GM21576 (cell line): ENCODE data around the gene FBXO10.
"Not testable (repeated sequence)": the region's sequence is repeated elsewhere in the genome, so short reads cannot be mapped to it uniquely, and the experiment has no call there.

Experiments
- ATAC-seq: cut with Tn5 transposase; IDR thresholded peaks from one replicate; pipeline ENCODE4 v1.9.1; 2021; ENCODE audit warnings: mild to moderate bottlenecking, moderate library complexity; ENCODE audit not compliant: unreplicated experiment

Gene FBXO10

DNA sequence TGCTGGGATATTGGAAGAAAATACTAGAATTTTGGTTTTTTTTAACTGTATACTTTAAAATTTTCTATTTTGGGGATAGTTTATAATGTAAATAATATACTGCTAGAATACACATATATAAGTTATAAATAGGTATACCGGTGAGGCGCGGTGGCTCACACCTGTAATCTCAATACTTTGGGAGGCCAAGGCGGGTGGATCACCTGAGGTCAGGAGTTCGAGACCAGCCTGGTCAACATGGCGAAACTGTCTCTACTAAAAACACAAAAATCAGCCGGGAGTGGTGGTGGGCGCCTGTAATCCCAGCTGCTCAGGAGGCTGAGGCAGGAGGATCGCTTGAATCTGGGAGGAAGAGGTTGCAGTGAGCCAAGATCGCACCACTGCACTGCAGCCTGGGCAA lies 61.8 kb downstream of the FBXO10 start:
- not testable (repeated sequence) for ATAC-seq

DNA sequence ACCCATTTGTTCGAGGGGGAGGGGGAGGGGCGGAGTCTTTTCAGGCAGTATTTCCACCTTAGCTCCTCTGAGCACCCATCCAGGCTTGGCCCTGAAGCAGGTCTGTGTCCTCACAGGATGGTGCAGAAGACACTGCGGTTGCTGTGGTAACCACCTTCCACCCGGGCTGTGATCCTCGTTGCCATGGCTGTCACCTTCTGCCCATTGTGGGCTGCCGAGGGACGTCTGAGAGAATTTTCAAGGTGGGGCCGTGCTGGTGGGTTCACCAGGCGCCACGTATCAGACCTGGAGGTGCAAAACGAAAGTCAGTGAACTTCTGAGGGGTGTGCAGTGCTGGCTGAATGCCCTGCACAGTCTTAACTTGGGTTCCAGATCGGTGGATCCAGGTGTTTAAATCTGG lies 63.7 kb downstream of the FBXO10 start:
- ATAC-seq = no peak

DNA sequence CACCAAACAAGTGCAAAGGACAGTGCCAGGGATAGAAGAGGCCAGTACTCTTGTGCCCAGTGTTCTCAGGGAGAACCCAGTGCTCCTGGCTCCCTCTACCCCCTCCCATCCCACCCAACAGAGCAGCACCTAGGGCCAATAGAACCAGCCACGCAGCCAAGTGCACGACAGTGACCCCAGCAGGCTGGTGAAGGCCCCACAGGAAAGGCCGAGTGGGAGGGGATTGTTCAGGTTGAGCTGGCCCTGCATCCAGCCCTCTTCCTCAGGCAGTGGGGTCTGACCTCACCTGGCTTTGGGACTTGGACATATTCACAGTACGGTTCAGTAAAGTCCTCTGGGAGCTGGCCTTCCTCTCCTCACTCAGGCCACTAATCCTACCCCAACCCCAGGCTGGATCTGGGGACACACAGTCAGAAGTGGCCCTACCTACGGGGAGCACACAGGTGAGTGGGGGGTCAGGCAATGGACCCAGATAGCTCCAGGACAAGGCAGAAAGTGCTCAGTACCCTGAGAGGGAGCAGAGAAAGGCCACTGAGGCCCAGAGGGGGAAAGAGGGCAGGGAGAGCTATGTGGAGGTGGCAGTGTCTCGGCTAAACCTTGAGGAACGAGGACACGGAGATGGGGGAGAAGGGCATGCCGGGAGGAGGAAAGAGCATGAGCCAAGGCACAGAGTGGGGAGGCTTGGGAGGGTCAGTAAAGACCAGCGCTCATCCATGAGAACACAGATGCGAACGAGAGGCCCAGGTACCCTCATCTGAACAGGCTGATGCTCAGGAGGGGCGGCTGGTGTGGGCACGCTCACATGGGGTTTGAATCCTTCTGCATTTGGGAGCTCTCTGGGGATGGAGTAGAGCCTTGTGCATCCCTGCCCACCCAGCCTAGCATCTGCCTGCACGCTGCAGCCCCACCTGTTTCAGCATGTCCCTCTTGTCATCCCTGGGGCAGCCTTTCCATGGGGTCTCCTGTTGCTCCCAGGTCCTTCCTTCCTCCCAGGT lies 64.9 kb downstream of the FBXO10 start:
- no peak for ATAC-seq

DNA sequence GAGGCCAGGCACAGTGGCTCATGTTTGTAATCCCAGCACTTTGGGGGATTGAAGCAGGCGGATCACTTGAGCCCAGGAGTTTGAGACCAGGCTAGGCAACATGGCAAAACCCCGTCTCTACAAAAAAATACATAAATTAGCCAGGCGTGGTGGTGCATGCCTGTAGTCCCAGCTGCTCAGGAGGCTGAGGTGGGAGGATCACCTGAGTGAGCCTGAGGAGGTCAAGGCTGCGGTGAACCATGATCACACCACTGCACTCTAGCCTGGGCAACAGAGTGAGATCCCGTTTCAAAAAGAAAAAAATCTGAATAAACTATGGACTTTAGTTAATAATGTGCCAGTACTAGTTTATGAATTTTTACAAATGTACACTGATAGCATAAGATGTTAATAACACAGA lies 66.1 kb downstream of the FBXO10 start:
- ATAC-seq = not testable (repeated sequence)

DNA sequence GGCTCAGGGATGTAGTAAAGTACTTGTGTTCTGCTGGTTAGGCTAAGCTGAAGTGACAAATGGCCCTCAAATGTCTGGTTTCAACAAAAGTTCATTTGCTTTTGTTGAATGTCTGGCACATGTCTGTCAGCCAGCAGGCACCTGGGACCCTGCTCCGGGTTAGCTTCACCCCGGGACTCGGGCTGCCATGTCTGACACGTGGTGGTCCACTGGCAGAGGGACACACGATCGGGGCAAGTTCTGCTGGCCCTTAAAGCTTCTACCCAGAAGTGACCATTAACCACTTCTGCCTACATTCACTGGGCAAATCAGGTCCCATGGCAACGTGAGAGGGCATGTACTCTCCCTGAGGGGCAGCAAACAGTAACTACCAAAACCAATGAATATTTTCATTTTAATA lies 66.6 kb downstream of the FBXO10 start:
- no peak for ATAC-seq

DNA sequence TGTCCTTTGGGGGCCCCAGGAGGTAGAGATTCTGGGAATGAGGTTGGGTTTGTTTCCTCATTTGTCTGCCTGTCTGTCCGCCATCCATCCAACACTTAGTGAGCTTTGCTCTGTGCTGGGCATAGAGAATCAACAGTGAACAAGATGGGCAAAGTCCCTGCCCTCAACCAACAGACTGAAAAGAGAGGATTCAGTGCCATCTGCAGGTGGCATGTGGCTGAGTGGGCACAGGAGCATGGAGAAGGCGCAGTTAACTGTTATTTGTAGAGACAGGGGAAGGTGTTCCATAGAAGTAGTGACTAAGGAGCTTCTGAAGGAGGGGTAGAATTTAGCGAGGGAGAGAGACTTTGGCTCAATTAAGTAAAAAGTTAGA lies 67.4 kb downstream of the FBXO10 start:
- no peak for ATAC-seq

DNA sequence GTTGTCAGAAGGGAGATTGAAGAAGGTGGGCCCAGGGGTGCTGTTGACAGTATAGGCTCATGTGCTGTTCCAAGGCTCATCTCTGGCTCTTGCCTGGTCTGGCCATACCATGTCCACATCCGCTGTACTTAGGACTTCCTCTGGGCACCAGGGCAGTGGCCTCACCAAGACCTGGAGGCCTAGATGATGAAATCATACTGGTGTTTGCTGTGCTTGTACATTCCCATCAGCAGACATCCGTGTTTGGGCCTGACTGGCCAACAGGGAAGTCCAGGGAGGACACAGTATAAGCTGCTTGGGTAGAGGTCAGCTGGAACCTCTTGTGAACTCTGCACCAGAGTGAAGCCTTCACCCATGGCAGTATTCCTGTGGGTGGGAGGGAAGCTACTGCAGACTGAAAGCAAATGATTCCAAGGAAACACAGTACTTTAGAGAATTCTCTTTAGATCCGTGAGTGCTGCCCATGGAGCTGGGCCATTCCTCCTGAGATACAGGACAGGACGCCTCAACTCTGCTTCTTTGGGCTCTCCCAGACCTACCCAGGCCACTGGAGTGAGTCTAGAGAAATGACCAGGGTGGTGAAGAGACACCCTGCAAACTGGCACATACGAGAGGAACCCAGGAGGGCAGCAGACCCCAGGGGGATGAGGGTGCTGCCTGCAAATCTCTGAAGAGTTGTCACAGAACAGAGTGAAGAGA lies 67.9 kb downstream of the FBXO10 start:
- no peak for ATAC-seq

DNA sequence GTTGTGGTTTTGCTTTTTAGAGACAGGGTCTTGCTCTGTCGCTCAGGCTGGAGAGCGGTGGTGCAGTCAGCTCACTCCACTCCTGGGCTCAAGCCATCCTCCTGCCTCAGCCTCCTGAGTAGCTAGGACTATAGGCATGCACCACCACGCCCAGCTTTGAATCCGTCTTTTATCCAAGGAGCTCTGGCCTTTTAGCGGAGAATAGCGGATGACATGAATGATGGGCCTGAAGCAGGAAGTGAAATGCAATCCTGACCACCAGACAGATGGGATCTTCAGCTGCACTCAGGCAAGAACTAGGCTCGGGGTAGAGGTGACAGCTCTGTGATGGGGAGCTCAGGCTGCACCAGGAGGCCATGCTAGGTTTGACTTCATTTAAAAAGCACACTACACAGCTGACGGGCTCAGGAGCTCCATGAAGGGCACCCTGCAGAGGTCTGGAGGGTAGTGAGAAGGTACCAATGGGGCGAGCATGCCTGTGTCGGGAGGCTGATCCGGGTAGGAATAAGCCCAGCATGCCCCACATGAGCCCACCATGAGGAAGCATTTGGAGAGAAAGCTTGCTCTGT lies 68.5 kb downstream of the FBXO10 start:
- ATAC-seq = no peak

DNA sequence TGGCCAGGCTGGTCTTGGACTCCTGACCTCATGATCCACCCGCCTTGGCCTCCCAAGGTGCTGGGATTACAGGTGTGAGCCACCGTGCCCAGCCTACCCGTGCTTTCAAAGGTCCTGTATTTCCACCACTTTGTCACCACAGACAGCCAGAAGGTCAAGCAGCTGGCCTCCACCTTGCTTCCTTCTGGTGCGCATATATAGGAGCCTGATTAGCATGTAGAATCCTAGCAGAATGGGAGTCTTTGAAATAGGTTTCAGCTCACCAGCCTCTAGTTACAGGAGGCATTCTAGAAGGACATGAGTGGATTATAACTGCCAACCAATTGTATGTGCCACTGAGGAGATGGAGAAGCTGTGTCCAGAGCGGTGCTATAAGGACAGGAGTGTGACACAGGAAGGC lies 71.6 kb downstream of the FBXO10 start:
- ATAC-seq = no peak

DNA sequence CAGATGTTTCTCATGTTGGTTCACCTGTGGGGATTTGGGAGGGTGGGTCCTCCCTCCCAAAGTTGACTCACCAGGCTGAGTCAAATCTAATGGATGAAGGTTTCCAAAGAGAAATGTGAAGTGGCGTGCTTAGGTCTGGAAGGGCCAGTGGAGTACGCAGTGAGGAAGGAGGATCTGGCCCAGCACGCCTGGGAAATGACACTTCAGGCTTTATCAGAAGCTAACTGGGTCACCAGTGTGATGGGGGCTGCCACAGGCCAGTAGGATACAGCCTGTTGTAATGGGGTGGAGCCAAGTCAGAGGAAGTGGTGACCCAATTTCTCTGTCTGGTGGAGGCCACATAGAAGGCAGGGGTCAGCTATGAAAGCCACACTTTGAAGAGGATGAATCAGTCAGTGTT lies 72.4 kb downstream of the FBXO10 start:
- ATAC-seq = no peak

DNA sequence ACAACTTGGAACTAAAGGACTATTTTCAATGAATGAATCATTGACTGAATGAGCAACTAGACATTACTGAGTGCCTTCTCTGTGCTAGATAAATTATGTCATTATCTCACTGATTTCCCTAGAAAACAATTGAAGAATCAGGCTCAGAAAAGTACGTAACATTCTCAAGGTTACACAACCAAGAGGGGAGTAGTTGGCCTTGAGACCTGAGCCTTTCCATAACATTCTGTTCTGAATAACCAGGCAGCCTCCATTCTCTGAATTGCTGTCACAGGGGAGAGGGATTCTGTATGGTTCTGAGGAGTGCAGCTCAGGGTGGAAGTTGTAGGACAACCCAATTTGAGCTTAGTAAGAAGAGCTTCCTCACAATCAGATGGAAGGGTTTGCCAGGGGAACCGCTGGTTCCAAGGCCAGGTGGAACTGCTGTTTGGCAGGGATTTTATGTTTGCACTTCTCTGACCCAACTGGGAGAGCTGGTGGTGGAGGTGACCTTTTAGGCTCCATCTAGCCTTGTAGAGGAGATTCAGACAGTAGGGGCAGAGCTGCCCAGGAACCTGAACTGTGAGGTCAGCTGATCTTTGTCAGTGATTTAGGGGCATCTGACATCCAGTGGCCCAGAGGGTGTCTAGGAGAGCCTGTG lies 74.1 kb downstream of the FBXO10 start:
- ATAC-seq = no peak

DNA sequence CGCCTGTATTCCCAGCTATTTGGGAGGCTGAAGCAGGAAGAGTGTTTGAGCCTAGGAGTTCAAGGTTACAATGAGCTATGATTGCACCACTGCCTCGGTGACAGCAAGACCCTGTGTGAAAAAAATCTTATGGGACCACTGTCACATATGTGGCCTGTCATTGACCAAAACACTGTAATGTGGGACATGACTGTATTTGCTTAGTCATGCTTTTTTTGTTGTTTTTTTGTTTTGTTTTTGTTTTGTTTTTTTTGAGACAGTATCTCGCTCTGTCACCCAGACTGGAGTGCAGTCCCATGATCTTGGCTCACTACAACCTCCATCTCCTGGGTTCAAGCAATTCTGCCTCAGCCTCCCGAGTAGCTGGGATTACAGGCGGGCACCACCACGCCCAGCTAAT lies 76.9 kb downstream of the FBXO10 start:
- ATAC-seq = no peak

DNA sequence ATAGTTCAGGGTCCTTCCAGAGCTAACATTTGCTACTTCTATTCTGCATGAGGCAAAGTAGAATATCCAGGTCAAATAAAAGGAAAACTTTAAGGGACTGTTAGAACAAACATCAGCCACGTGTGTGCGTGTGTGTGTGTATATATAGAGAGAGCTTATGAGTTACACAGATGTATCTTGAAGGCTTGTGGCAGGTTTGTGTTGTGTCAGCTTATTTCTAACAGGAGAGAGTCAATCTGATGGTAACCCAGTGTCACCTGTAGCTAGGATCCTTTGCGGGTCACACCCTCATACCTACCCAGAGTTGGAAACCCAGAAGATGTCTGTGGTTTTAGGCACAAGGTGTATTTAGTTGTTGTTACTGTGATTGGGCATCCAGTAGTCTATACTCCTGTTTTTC lies 77.7 kb downstream of the FBXO10 start:
- ATAC-seq = no peak

DNA sequence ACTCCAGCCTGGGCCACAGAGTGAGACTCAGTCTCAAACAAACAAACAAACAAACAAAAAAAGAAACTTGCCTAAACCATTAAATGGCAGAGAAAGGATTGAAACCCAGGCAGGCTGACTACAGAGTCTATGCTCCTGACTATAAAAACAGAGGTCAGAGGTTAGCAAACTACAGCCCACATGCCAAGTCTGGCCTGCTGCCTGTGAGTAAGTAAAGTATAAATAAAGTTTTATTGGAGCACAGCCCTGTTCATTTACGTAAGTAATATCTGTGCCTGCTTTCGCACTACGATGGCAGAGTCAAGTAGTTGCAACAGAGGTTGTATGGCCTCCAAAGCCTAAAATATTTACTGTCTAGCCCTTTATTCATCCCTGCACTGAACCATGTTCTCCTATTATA lies 78.9 kb downstream of the FBXO10 start:
- ATAC-seq = no peak

DNA sequence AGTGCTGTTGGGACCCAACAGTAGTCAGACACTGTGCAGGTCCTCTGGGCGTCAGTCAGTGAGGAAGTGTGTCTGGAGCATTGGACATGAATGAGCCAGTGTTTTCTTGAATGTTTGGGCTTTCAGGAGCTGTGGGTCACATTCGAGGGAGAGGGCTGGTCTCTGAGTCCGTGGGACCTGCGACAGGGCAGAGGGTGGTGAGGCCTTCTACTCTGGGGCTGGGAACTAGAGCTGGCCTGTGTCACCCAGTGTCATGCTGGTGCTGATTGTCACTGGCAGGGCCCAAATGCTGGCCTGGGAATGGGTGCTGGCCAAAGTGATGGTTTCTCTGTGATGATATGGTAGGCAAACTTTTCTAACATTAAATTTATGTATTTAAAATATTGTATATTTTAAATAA lies 80.2 kb downstream of the FBXO10 start:
- no peak for ATAC-seq

DNA sequence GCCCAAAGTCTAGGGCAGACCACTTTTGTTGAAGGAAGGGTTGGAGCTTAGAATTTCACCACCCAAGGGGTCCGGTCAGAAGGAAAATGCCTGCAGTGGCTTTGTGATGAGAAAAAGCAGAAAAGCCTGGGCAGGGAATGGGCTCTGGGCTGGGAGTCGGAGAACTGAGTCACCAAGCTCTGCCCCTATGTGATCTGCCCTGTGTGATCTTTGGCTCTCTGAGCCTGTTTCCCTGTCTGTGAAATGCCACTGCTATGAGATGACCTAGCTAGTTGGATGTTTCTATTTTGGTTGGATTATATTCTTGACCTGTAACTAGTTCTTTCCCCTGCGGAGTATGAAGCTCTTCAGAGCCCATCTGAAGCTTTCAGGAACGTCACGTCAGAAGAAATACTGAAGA lies 80.6 kb downstream of the FBXO10 start:
- no peak for ATAC-seq

DNA sequence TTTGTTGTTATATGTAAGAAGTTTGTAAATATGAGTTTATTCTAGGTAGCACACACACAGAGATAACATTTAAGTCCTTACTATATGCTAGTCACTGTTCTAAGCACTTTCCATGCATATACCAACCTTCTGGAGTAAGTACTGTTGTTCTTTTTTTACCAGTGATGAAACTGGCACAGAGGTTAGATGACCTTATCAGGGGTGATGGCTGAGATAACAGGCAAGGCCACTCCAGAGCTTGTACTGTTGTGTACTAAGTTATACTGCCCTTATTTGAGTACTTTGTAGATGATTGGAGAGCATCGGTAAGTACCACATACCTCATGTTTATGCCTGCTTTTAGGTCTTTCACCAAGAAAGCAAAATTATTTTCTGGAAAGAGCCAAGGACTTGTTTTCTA lies 84.2 kb downstream of the FBXO10 start:
- no peak for ATAC-seq

DNA sequence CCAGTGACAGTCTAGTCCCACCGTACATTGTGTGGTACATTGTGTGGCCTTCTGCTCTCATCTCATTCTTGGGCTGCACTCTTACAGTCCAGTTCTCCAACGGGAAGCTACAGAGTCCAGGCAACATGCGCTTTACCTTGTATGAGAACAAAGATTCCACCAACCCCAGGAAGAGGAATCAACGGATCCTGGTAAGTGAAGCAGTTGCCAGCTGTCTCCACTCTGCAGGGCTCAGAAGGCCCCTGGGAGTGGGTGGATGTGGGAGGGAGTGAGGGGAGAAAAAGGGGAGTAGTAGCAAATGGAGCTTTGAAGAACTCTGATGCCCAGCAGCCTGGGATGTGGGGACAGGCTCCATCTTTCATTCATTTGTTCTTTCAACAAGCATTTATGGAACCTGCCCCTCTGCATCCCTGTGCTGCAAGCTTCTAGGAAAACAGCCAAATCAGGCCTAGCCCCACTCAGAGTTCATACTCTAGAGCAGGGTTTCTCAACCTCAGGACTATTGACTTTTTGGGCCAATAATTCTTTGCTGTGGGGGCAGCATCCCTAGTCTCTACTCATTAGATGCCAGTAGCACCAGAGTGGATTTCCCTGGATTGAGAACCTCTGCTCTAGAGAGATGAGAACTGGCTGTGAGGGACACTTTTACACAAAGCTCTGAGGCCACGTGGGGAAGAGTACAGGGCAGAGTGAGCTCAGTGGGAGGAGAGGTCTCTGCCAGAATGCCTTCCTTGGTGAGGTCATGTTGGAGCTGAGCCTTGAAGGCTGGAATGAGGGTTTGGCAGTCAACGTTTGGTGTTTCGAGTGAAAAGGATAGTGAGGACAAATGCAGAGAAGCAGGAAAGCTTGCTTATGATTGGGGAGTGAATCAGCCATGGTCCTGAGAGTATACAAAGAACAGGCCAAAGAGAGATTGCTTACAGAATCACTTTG lies 89.3 kb downstream of the FBXO10 start:
- ATAC-seq = no peak

DNA sequence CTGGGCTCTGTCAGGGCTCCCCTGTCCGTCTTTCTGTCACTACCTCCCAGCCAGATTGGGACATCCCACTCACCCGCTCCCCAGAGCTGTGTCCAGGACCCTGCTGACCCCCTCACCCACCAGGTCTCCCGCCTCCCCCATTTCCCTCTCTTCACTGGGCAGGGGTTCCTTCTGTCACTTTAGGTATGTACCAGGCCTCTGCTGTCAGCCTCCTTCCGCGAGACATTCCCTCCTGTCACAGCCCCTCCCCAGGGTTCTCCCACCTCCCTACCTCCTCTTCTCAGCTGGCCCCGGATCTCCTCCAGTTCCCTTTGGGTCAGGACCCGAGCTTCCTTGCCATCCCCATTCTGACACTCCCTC lies 89.9 kb downstream of the FBXO10 start:
- no peak for ATAC-seq
